Body of pancreas (tissue), 4 donors: Measurements from ENCODE around the gene KCNG4.

Source experiments
- CTCF ChIP-seq, 7 experiments: fragments of 450-650 bp in 4 of 7; fragments of 200-600 bp in 3 of 7; sonication (generic) in 3 of 7; IDR thresholded peaks; one replicate each; pipeline ENCODE4 v1.5.1; 2016 to 2019; ENCODE audit warnings: antibody characterized with exemption in 7 of 7
- POLR2A ChIP-seq, 3 donors: fragments of 450-650 bp; IDR thresholded peaks; one replicate each; pipeline ENCODE4 v1.6.1; 2016; ENCODE audit warnings: antibody characterized with exemption in 3 of 3, mild to moderate bottlenecking in 2 of 3

- no peak for TF ChIP-seq POLR2A (IDR thresholded peaks at IDR 0.05)
- TF ChIP-seq CTCF (IDR thresholded peaks at IDR 0.05), result no peak
These were observed 35.9 kb upstream of the KCNG4 start for GRCh38 chr16:84275585-84276151.
